HepG2 (cell line): ENCODE data around the gene BDP1. TPM values are rescaled to one million over a fixed set of nuclear protein-coding genes. Genes with fewer than 3 reads are reported as not detected.

Source experiments
- ATAC-seq: fragments of 200-7000 bp; cut with Tn5 transposase; 3 replicates; pipeline ENCODE4 v1.9.1; 2020; ENCODE audit warnings: mild to moderate bottlenecking, moderate library complexity
- BruUV-seq: library from RNA; stranded (reverse); fragments of 400-500 nt; replicated peaks from 2 replicates; lab custom pipeline; 2021; lab: Mats Ljungman, UMichigan
- CTCF ChIA-PET: fragments of 300-600 bp; formaldehyde crosslinking; extraction: SDS; loops from one replicate; lab custom pipeline; 2021; ENCODE audit warnings: low total read pairs, inconsistent platforms, low intra/inter-chr PET ratio; lab: Yijun Ruan, JAX
- POLR2A ChIA-PET: fragments of 350-600 bp; sonication (Branson Sonifier 250); formaldehyde crosslinking; loops from one replicate; lab custom pipeline; 2020; ENCODE audit warnings: antibody characterized with exemption, inconsistent platforms; lab: Yijun Ruan, JAX
- DNase-seq: peaks from one replicate; pipeline ENCODE4 v3.0.0-alpha.2; 2015; ENCODE audit warnings: low spot score
- FAIRE-seq: peaks from 3 replicates; lab custom pipeline; 2011; peaks lifted over from hg19 to GRCh38; lab: Jason Lieb, UNC
- H2AFZ ChIP-seq: one replicate; pipeline ENCODE4 v1.6.1; 2011; ENCODE audit warnings: low read length, inconsistent platforms
- H3K27ac ChIP-seq: fragments of 300-600 bp; 3 replicates; pipeline ENCODE4 v1.8.0; 2011; ENCODE audit warnings: mixed run types, mild to moderate bottlenecking, mixed read lengths, low read length, inconsistent platforms; ENCODE audit not compliant: insufficient read depth; ENCODE audit errors: extremely low read length
- H3K27me3 ChIP-seq, 2 experiments: fragments of 200-600 bp in 1 of 2; 2 replicates in 1 of 2; 3 replicates in 1 of 2; pipeline versions ENCODE4 v1.6.0 to v1.8.0; 2011; ENCODE audit warnings: low read length in 2 of 2, mild to moderate bottlenecking in 2 of 2, moderate library complexity in 2 of 2, inconsistent platforms in 1 of 2; ENCODE audit not compliant: insufficient read depth in 2 of 2, control insufficient read depth in 1 of 2
- H3K36me3 ChIP-seq, 2 experiments: fragments of 200-600 bp in 1 of 2; replicated peaks in 1 of 2; 2 replicates in 1 of 2; 3 replicates in 1 of 2; pipeline versions ENCODE4 v1.5.1 to v1.8.0; 2011; ENCODE audit warnings: low read length in 2 of 2, inconsistent platforms in 1 of 2; ENCODE audit not compliant: insufficient read depth in 2 of 2, control insufficient read depth in 1 of 2
- H3K4me1 ChIP-seq: 2 replicates; pipeline ENCODE4 v1.5.1; 2012; ENCODE audit warnings: low read length, inconsistent platforms; ENCODE audit not compliant: insufficient read depth
- H3K4me2 ChIP-seq: 2 replicates; pipeline ENCODE4 v1.6.0; 2011; ENCODE audit warnings: low read depth, low read length, inconsistent platforms
- H3K4me3 ChIP-seq, 3 experiments: fragments of 200-600 bp in 1 of 3; sonication (generic), shearing (Covaris generic) in 1 of 3; replicated peaks in 1 of 3; 2 replicates each; pipeline ENCODE4 v1.5.1; 2011 to 2016; ENCODE audit warnings: low read length in 3 of 3, inconsistent platforms in 2 of 3, low read depth in 2 of 3, mild to moderate bottlenecking in 2 of 3, control low read depth in 1 of 3, mixed read lengths in 1 of 3; ENCODE audit not compliant: insufficient read depth in 1 of 3
- H3K79me2 ChIP-seq: one replicate; pipeline ENCODE4 v1.6.1; 2011; ENCODE audit warnings: low read length, inconsistent platforms; ENCODE audit not compliant: insufficient read depth
- H3K9ac ChIP-seq: 2 replicates; pipeline ENCODE4 v1.6.0; 2011; ENCODE audit warnings: mild to moderate bottlenecking, low read depth, low read length, inconsistent platforms; ENCODE audit not compliant: insufficient read depth
- H3K9me3 ChIP-seq: 2 replicates; pipeline ENCODE4 v1.5.1; 2012; ENCODE audit warnings: mild to moderate bottlenecking, low read length
- H4K20me1 ChIP-seq: 2 replicates; pipeline ENCODE4 v1.6.0; 2011; ENCODE audit warnings: inconsistent platforms, mild to moderate bottlenecking, low read length, moderate library complexity; ENCODE audit not compliant: insufficient read depth
- AHDC1 ChIP-seq: sonication (generic); formaldehyde crosslinking; IDR thresholded peaks from 2 replicates; pipeline ENCODE4 v1.5.1; 2020; ENCODE audit warnings: mild to moderate bottlenecking, missing genetic modification reagents, borderline replicate concordance
- ASH2L ChIP-seq: fragments of 300-600, 200-600 bp; sonication (generic); IDR thresholded peaks from 2 replicates; pipeline ENCODE4 v1.7.0; 2017; ENCODE audit warnings: low read depth, mild to moderate bottlenecking, moderate library complexity, mixed read lengths, low read length; ENCODE audit not compliant: insufficient read length
- CAMTA2 ChIP-seq: sonication (generic); formaldehyde crosslinking; IDR thresholded peaks from 2 replicates; pipeline ENCODE4 v1.4.0; 2020; ENCODE audit warnings: mild to moderate bottlenecking, missing genetic modification reagents, borderline replicate concordance
- CBX1 ChIP-seq: IDR thresholded peaks from one replicate; pipeline ENCODE4 v1.6.1; 2016; ENCODE audit warnings: antibody characterized with exemption, low read depth
- ELF4 ChIP-seq: sonication (generic); formaldehyde crosslinking; IDR thresholded peaks from 2 replicates; pipeline ENCODE4 v1.5.0; 2020; ENCODE audit warnings: missing genetic modification reagents, mild to moderate bottlenecking, moderate library complexity, borderline replicate concordance
- HOXA7 ChIP-seq: sonication (generic); formaldehyde crosslinking; IDR thresholded peaks from 2 replicates; pipeline ENCODE4 v1.8.1; 2022; ENCODE audit warnings: mild to moderate bottlenecking, missing genetic modification reagents, moderate library complexity
- HOXD1 ChIP-seq: sonication (generic); formaldehyde crosslinking; IDR thresholded peaks from 2 replicates; pipeline ENCODE4 v1.5.0; 2020; ENCODE audit warnings: missing genetic modification reagents
- JUN ChIP-seq: sonication (generic); formaldehyde crosslinking; IDR thresholded peaks from 2 replicates; pipeline ENCODE4 v1.4.0; 2020; ENCODE audit warnings: mild to moderate bottlenecking, missing genetic modification reagents
- MAFG ChIP-seq: sonication (generic); formaldehyde crosslinking; IDR thresholded peaks from 2 replicates; pipeline ENCODE4 v1.5.1; 2020; ENCODE audit warnings: mild to moderate bottlenecking, missing genetic modification reagents
- MLLT10 ChIP-seq: sonication (generic); formaldehyde crosslinking; IDR thresholded peaks from 2 replicates; pipeline ENCODE4 v1.4.0; 2020; ENCODE audit warnings: missing genetic modification reagents
- TCF7L2 ChIP-seq: IDR thresholded peaks from 2 replicates; pipeline ENCODE4 v1.6.1; 2011; ENCODE audit warnings: mild to moderate bottlenecking, low read depth, low read length, moderate library complexity
- TFE3 ChIP-seq: IDR thresholded peaks from 2 replicates; pipeline ENCODE4 v1.6.1; 2016
- ZIK1 ChIP-seq: sonication (generic); formaldehyde crosslinking; IDR thresholded peaks from 2 replicates; pipeline ENCODE4 v1.5.0; 2020; ENCODE audit warnings: mild to moderate bottlenecking, low read depth, missing genetic modification reagents, borderline replicate concordance
- ZNF260 ChIP-seq: sonication (generic); formaldehyde crosslinking; IDR thresholded peaks from 2 replicates; pipeline ENCODE4 v1.4.0; 2020; ENCODE audit warnings: missing genetic modification reagents, low read depth, mild to moderate bottlenecking, borderline replicate concordance
- ZNF331 ChIP-seq: sonication (generic); formaldehyde crosslinking; IDR thresholded peaks from 2 replicates; pipeline ENCODE4 v1.4.0; 2020; ENCODE audit warnings: missing genetic modification reagents
- ZNF33A ChIP-seq: sonication (generic); formaldehyde crosslinking; IDR thresholded peaks from 2 replicates; pipeline ENCODE4 v1.5.1; 2020; ENCODE audit warnings: missing genetic modification reagents, mild to moderate bottlenecking, moderate library complexity, borderline replicate concordance
- ZSCAN29 ChIP-seq: sonication (generic); formaldehyde crosslinking; conservative IDR thresholded peaks from 2 replicates; pipeline ENCODE4 v1.4.0; 2020; ENCODE audit warnings: mild to moderate bottlenecking, missing genetic modification reagents
- WGBS: methylation state at CpG from one replicate; pipeline ENCODE4 v1.1.6; 2017; ENCODE audit warnings: low lambda C conversion rate; 5-methylcytosine and 5-hydroxymethylcytosine counted together
- in situ Hi-C: cut with HindIII; loops from 2 replicates; pipeline ENCODE4 v1.10.0; 2017; ENCODE audit warnings: low pct_unique_long_range_greater_than_20kb; ENCODE audit not compliant: extremely low pct_ligation_motif_present
- intact Hi-C: fragments of 100-400 bp; cut with micrococcal nuclease; formaldehyde crosslinking; loops from one replicate; pipeline ENCODE4 v1.10.0; 2022; ENCODE audit not compliant: unreplicated experiment
- polyA plus RNA-seq, 8 experiments: library from polyadenylated mRNA; depleted of rRNA in 3 of 8; stranded (reverse) in 7 of 8; unstranded in 1 of 8; fragments of >200 nt; fragmentation: Illumina TruSeq in 4 of 8; extraction: Trizol in 4 of 8; gene quantifications; 2 replicates each; pipeline versions ENCODE4 v1.2.1 to v1.2.3, GENCODE V29; 2011 to 2016; ENCODE audit warnings: low read depth in 4 of 8, missing spikeins in 1 of 8, mixed read lengths in 1 of 8; ENCODE audit not compliant: insufficient read depth in 1 of 8
- total RNA-seq, 5 experiments: library from RNA; depleted of rRNA; stranded (reverse); fragments of >200 nt; fragmentation: Illumina TruSeq; extraction: Trizol; gene quantifications; 2 replicates each; pipeline ENCODE4 v1.2.3, GENCODE V29; 2016; ENCODE audit warnings: low read depth in 1 of 5

The BDP1 gene
- total and polyA plus RNA-seq, 2 of the 13 experiments (the other 11 are each of a cell fraction or from before 2014, with no cell fraction given) = 10.2 to 22.4 TPM

GRCh38 chr5:71586941-71587765, 131.7 kb downstream of the BDP1 start, which contains the start of gene MCCC2:
MCCC2 (plus strand) TSS chr5:71587340; CDS start chr5:71587426, 86 bp downstream.
- Histone ChIP-seq H3K4me1 (peaks cover 42% of the 10 kb centered on the region), H3K27ac (peak within 1 kb of the TSS; percentile 98), H3K36me3 (no peaks in the 10 kb centered on the region), H3K27me3 (no peaks in the 10 kb centered on the region; a peak in 1 of 5 replicates), H4K20me1 (no peaks in the 10 kb centered on the region; the same call in 1 of the 2 replicates), H3K9ac (peak within 1 kb of the TSS; percentile 93), H2AFZ (peak within 1 kb of the TSS; percentile 68), H3K9me3 (no peaks in the 10 kb centered on the region), H3K4me2 (peak within 1 kb of the TSS; percentile 90), H3K4me3 (peak within 1 kb of the TSS; percentile 74 to 76 (median 76)), H3K79me2 (peaks cover 40% of the 10 kb centered on the region)
- intact Hi-C loops = no loop called here
- TSS peak; percentile 70 for BruUV-seq
- FAIRE-seq (no peak), DNase-seq (peak; percentile 96), ATAC-seq (peak; percentile 97)
- 2% methylated on average over 8 of the region's 56 CpGs for WGBS
- POLR2A ChIA-PET = interaction anchor here (0.6 to 3.0 kb wide), 17 partner anchors 8 to 733 kb away, joined by 3 to 24 read pairs (median 4); partner anchors contain the start of genes BDP1, MRPS27 and PTCD2
- CTCF ChIA-PET = no interaction called here
- in situ Hi-C loops = no loop called here
- no peak for TF ChIP-seq MAFG
- TF ChIP-seq ASH2L = peak; percentile 78
- no peak for TF ChIP-seq CAMTA2
- TF ChIP-seq TFE3 (CRISPR knock-in tag) = no peak
- 0 out of 2 replicates have a peak, but pooled peaks have one; percentile 31 for TF ChIP-seq AHDC1 (CRISPR knock-in tag)
- no peak for TF ChIP-seq TCF7L2
- peak; percentile 29; the same call in 1 of the 2 replicates for TF ChIP-seq ZIK1
- TF ChIP-seq ZNF33A (CRISPR knock-in tag) = no peak
- no peak for TF ChIP-seq HOXA7 (CRISPR knock-in tag)
- peak; percentile 46 for TF ChIP-seq ELF4 (CRISPR knock-in tag)
- no peak for TF ChIP-seq ZNF260 (CRISPR knock-in tag)
- no peak for TF ChIP-seq CBX1
- TF ChIP-seq ZSCAN29 (CRISPR knock-in tag) = peak; percentile 79
- TF ChIP-seq ZNF331 (CRISPR knock-in tag) = peak; percentile 59; the same call in 1 of the 2 replicates
- TF ChIP-seq MLLT10 (CRISPR knock-in tag) = no peak
- no peak for TF ChIP-seq HOXD1 (CRISPR knock-in tag)
- TF ChIP-seq JUN (CRISPR knock-in tag) = no peak
